Measurements from ENCODE around the gene ZNF780B. TPM values are rescaled to one million over a fixed set of nuclear protein-coding genes. Genes with fewer than 3 reads are reported as not detected.

ZNF780B gene
- total and polyA plus RNA-seq, 2 donors (not counting 1 experiment from before 2014, with no cell fraction given): 8.5 to 57.6 TPM

- WGBS (ENCODE audit: insufficient coverage): no CpG with 5 or more reads among the region's 10 CpGs
- Histone ChIP-seq H3K4me2 (replicated peaks; ENCODE audit: low read depth, low read length, poor library complexity, severe bottlenecking) (peak overlapping the region; percentile 76), H2AFZ (ENCODE audit: insufficient read depth, low read depth, low read length, poor library complexity, severe bottlenecking) (peak overlapping the region; percentile 95), H3K27me3 (replicated peaks in 1 of 4; ENCODE audit: control extremely low read depth in 1 of 4, control insufficient read depth in 3 of 4, insufficient read depth in 4 of 4, low read length in 3 of 4) (peaks cover 0 to 12% (median 5%) of the 10 kb centered on the region in 4 experiments), H3K27ac (ENCODE audit: low read length in 2 of 2) (peak overlapping the region; percentile 79 to 86), H3K4me1 (ENCODE audit: control insufficient read depth in 2 of 2, insufficient read depth in 2 of 2, low read length in 2 of 2) (peaks cover 12 to 16% of the 10 kb centered on the region in 2 donors), H3K79me2 (ENCODE audit: control insufficient read depth, insufficient read depth, low read length) (peaks cover 26% of the 10 kb centered on the region), H3K36me3 (replicated peaks in 1 of 2; ENCODE audit: control extremely low read depth in 1 of 2, control insufficient read depth in 1 of 2, extremely low read depth in 1 of 2, insufficient read depth in 2 of 2, low read length in 1 of 2) (peaks cover 3 to 4% of the 10 kb centered on the region in 2 experiments), H3K4me3 (ENCODE audit: control extremely low read depth in 1 of 5, extremely low read depth in 1 of 5, insufficient read depth in 1 of 5, low read depth in 2 of 5, low read length in 4 of 5) (peak overlapping the region; percentile 85 to 94 (median 88)), H4K20me1 (ENCODE audit: control insufficient read depth, insufficient read depth, low read length, poor library complexity, severe bottlenecking) (no peaks in the 10 kb centered on the region), H3K9ac (ENCODE audit: low read length) (peak overlapping the region; percentile 80), H3K9me3 (ENCODE audit: control extremely low read depth in 1 of 3, control insufficient read depth in 2 of 3, insufficient read depth in 1 of 3, low read length in 2 of 3) (peaks cover 0 to 7% (median 0%) of the 10 kb centered on the region in 3 donors)
- Mint-ChIP-seq H3K27ac (peak overlapping the region; percentile 99), H3K27me3 (peaks cover 25% of the 10 kb centered on the region), H3K9me3 (ENCODE audit: insufficient read depth) (peaks cover 5% of the 10 kb centered on the region), H3K4me1 (peaks cover 37% of the 10 kb centered on the region), H3K4me3 (peak overlapping the region; percentile 99)
- ATAC-seq (ENCODE audit: low read depth) (no peak), DNase-seq (no peak)
- TF ChIP-seq CTCF (IDR thresholded peaks at IDR 0.05) (no peak), EZH2 (IDR thresholded peaks at IDR 0.05; ENCODE audit: borderline replicate concordance, insufficient read depth, low read depth, low read length, poor library complexity, severe bottlenecking) (no peak)
- intact Hi-C loops (cut with micrococcal nuclease): loop anchor here (2.0 to 5.0 kb wide), 2 partner anchors 35 to 94 kb away; partner anchors contain the start of genes ZNF546 and ZNF780B
- ChIA-PET CTCF (interaction anchor here (1.0 to 2.2 kb wide), 7 partner anchors 12 to 300 kb away, joined by 3 to 5 read pairs (median 4); partner anchors contain the start of genes DYRK1B, ZNF546 and ZNF780B), POLR2A (no interaction called here)
Observed at GRCh38 chr19:40091205-40092129, 35.4 kb upstream of the ZNF780B start.

Data from B cell (primary cell).